Activated CD8-positive, alpha-beta T cell treated with anti-CD3 and anti-CD28 coated beads for 36 hours (primary cell): Measurements from ENCODE around the gene HGS. TPM values are rescaled to one million over a fixed set of nuclear protein-coding genes. Genes with fewer than 3 reads are reported as not detected.

Experiments used
- ATAC-seq: fragments of 200-7000 bp; cut with Tn5 transposase; one replicate; pipeline ENCODE4 v1.10.0; 2021; ENCODE audit warnings: mild to moderate bottlenecking, moderate library complexity
- CTCF ChIA-PET: fragments of 350-600 bp; sonication (Branson Sonifier 250); formaldehyde crosslinking; loops from one replicate; lab custom pipeline; 2021; ENCODE audit warnings: antibody characterized with exemption; lab: Charles Lee
- POLR2A ChIA-PET: fragments of 350-600 bp; sonication (Branson Sonifier 250); formaldehyde crosslinking; loops from one replicate; lab custom pipeline; 2021; ENCODE audit warnings: antibody characterized with exemption; lab: Charles Lee
- DNase-seq: peaks from one replicate; pipeline ENCODE4 v3.0.0-alpha.2; 2020
- H3K27ac Mint-ChIP-seq: one replicate; pipeline ENCODE4 v1.8.0; 2021; ENCODE audit warnings: mild to moderate bottlenecking, mixed read lengths
- H3K27me3 Mint-ChIP-seq: one replicate; pipeline ENCODE4 v1.8.0; 2021; ENCODE audit warnings: mixed read lengths
- H3K36me3 Mint-ChIP-seq: one replicate; pipeline ENCODE4 v1.8.0; 2021; ENCODE audit warnings: low read depth, mixed read lengths
- H3K4me1 Mint-ChIP-seq: one replicate; pipeline ENCODE4 v1.8.0; 2021; ENCODE audit warnings: low read depth, mixed read lengths
- H3K4me3 Mint-ChIP-seq: one replicate; pipeline ENCODE4 v1.8.0; 2021; ENCODE audit warnings: mild to moderate bottlenecking, moderate library complexity, mixed read lengths
- H3K9me3 Mint-ChIP-seq: one replicate; pipeline ENCODE4 v1.8.0; 2021; ENCODE audit warnings: mixed read lengths
- CTCF ChIP-seq: fragments of 200-600 bp; IDR thresholded peaks from one replicate; pipeline ENCODE4 v1.8.0; 2022; ENCODE audit warnings: antibody characterized with exemption, mild to moderate bottlenecking
- intact Hi-C: fragments of 100-400 bp; cut with micrococcal nuclease; formaldehyde crosslinking; loops from one replicate; pipeline ENCODE4 v1.10.0; 2022
- total RNA-seq, 2 experiments: library from RNA; stranded (reverse); gene quantifications; one replicate each; pipeline ENCODE4 v1.2.3, GENCODE V29; 2021

HGS gene
- total RNA-seq, 2 experiments from 2014 or later: 98.9 to 113 TPM

GRCh38 chr17:81648013-81648706 lies 35.7 kb upstream of the HGS start:
- H3K4me3 Mint-ChIP-seq: no peak overlapping the region
- no peak for TF ChIP-seq CTCF
- H3K4me1 Mint-ChIP-seq: peaks cover 2% of the 10 kb centered on the region
- DNase-seq: no peak
- H3K27ac Mint-ChIP-seq: no peak overlapping the region
- peaks cover 17% of the 10 kb centered on the region for H3K27me3 Mint-ChIP-seq
- intact Hi-C loops: no loop called here
- ChIA-PET POLR2A (no interaction called here), CTCF (no interaction called here)
- no peak for ATAC-seq
- no peaks in the 10 kb centered on the region for H3K9me3 Mint-ChIP-seq
- peaks cover 2% of the 10 kb centered on the region for H3K36me3 Mint-ChIP-seq

GRCh38 chr17:81648707-81649085 lies 35.1 kb upstream of the HGS start:
- Mint-ChIP-seq H3K36me3 (peaks cover 2% of the 10 kb centered on the region), H3K9me3 (no peaks in the 10 kb centered on the region), H3K4me1 (peaks cover 7% of the 10 kb centered on the region), H3K4me3 (no peak overlapping the region), H3K27ac (no peak overlapping the region), H3K27me3 (peaks cover 17% of the 10 kb centered on the region)
- DNase-seq (no peak), ATAC-seq (no peak)
- no peak for TF ChIP-seq CTCF
- POLR2A ChIA-PET: interaction anchor here (0.7 to 1.0 kb wide), 2 partner anchors 19 to 36 kb away, joined by 5 to 6 read pairs; no protein-coding TSS in a partner anchor
- CTCF ChIA-PET: no interaction called here
- intact Hi-C loops: no loop called here

- CTCF ChIA-PET: no interaction called here
- peaks cover 2% of the 10 kb centered on the region for H3K36me3 Mint-ChIP-seq
- intact Hi-C loops: no loop called here
- no peak overlapping the region for H3K27ac Mint-ChIP-seq
- H3K4me3 Mint-ChIP-seq: no peak overlapping the region
- peaks cover 17% of the 10 kb centered on the region for H3K27me3 Mint-ChIP-seq
- ATAC-seq (no peak), DNase-seq (no peak)
- POLR2A ChIA-PET: interaction anchor here (0.6 kb wide), 1 partner anchor 20 kb away, joined by 3 read pairs; no protein-coding TSS in a partner anchor
- H3K9me3 Mint-ChIP-seq: no peaks in the 10 kb centered on the region
- TF ChIP-seq CTCF: no peak
- peaks cover 13% of the 10 kb centered on the region for H3K4me1 Mint-ChIP-seq
Measured at GRCh38 chr17:81650951-81651350, 32.9 kb upstream of the HGS start.

- Mint-ChIP-seq H3K27me3 (peaks cover 17% of the 10 kb centered on the region), H3K36me3 (peaks cover 2% of the 10 kb centered on the region), H3K4me3 (no peak overlapping the region), H3K4me1 (peaks cover 13% of the 10 kb centered on the region), H3K9me3 (no peaks in the 10 kb centered on the region), H3K27ac (no peak overlapping the region)
- ATAC-seq (no peak), DNase-seq (no peak)
- ChIA-PET CTCF (no interaction called here), POLR2A (no interaction called here)
- intact Hi-C loops: no loop called here
- TF ChIP-seq CTCF: no peak
Measured at GRCh38 chr17:81651692-81652091, 32.1 kb upstream of the HGS start.

GRCh38 chr17:81652906-81653771 lies 30.7 kb upstream of the HGS start:
- no peak for TF ChIP-seq CTCF
- ChIA-PET POLR2A (interaction anchor here (1.0 to 1.4 kb wide), 4 partner anchors 10 to 120 kb away, joined by 3 to 5 read pairs (median 5); partner anchors contain the start of genes CCDC137 and OXLD1), CTCF (interaction anchor here (1.4 kb wide), 1 partner anchor 100 kb away, joined by 3 read pairs; no protein-coding TSS in a partner anchor)
- peaks cover 11% of the 10 kb centered on the region for H3K27me3 Mint-ChIP-seq
- H3K4me1 Mint-ChIP-seq: peaks cover 16% of the 10 kb centered on the region
- peak; percentile 88 for ATAC-seq
- H3K4me3 Mint-ChIP-seq: peak overlapping the region; percentile 80
- H3K9me3 Mint-ChIP-seq: no peaks in the 10 kb centered on the region
- peaks cover 2% of the 10 kb centered on the region for H3K36me3 Mint-ChIP-seq
- H3K27ac Mint-ChIP-seq: peak overlapping the region; percentile 85
- peak; percentile 73 for DNase-seq
- intact Hi-C loops: no loop called here
